ENCODE data around the gene DBT. TPM values are rescaled to one million over a fixed set of nuclear protein-coding genes. Genes with fewer than 3 reads are reported as not detected.
"Not testable (repeated sequence)": the region's sequence is repeated elsewhere in the genome, so short reads cannot be mapped to it uniquely, and the experiment has no call there.

The DBT gene
- total RNA-seq, 1 experiment from 2014 or later, result 14.0 TPM

GRCh38 chr1:100206301-100206700, 43.3 kb downstream of the DBT start:
- BruUV-seq (replicated peaks), result no TSS peak
- ChIA-PET CTCF (no interaction called here), POLR2A (no interaction called here), RAD21 (ENCODE audit: low non-redundant PET in 1 of 2, low total read pairs in 2 of 2, uncharacterized antibody in 2 of 2, unreplicated experiment in 2 of 2) (no interaction called here)
- no peak for TF ChIP-seq CBX3 (IDR thresholded peaks at IDR 0.05; ENCODE audit: low read depth)
- Histone ChIP-seq H4K20me1 (ENCODE audit: insufficient read depth) (no peaks in the 10 kb centered on the region), H3K4me3 (replicated peaks in 1 of 2; ENCODE audit: low read depth in 1 of 2, low read length in 2 of 2) (no peak overlapping the region), H3K4me2 (ENCODE audit: low read length) (no peak overlapping the region), H3K9me3 (ENCODE audit: control insufficient read depth in 1 of 2, insufficient read depth in 1 of 2, low read depth in 1 of 2, low read length in 2 of 2) (no peaks in the 10 kb centered on the region), H3K9ac (ENCODE audit: low read length) (no peak overlapping the region), H3K4me1 (ENCODE audit: control insufficient read depth in 1 of 2, insufficient read depth in 2 of 2, low read length in 2 of 2) (no peaks in the 10 kb centered on the region), H3K79me2 (ENCODE audit: insufficient read depth, low read length) (no peaks in the 10 kb centered on the region), H3K36me3 (ENCODE audit: control insufficient read depth in 1 of 2, insufficient read depth in 2 of 2, low read length in 2 of 2) (peaks cover 0 to 3% of the 10 kb centered on the region in 2 experiments; a peak in 1 of 4 replicates), H3K27me3 (ENCODE audit: insufficient read depth, low read length) (no peaks in the 10 kb centered on the region), H3K9me2 (ENCODE audit: insufficient read depth) (no peaks in the 10 kb centered on the region), H2AFZ (ENCODE audit: low read depth, low read length, poor library complexity, severe bottlenecking) (no peak overlapping the region), H3K27ac (ENCODE audit: low read depth, low read length) (no peak overlapping the region)
- ATAC-seq (no peak), DNase-seq (ENCODE audit: low read depth, low spot score) (no peak)
- intact Hi-C loops (cut with micrococcal nuclease), result no loop called here

GRCh38 chr1:100205593-100205992, 44.0 kb downstream of the DBT start:
- BruUV-seq (replicated peaks); H3K79me2 ChIP-seq (ENCODE audit: insufficient read depth, low read length); H3K4me1 ChIP-seq (ENCODE audit: control insufficient read depth in 1 of 2, insufficient read depth in 2 of 2, low read length in 2 of 2); H3K9ac ChIP-seq (ENCODE audit: low read length); CTCF ChIA-PET; H3K9me3 ChIP-seq (ENCODE audit: control insufficient read depth in 1 of 2, insufficient read depth in 1 of 2, low read depth in 1 of 2, low read length in 2 of 2); H3K27ac ChIP-seq (ENCODE audit: low read depth, low read length); H3K4me3 ChIP-seq (replicated peaks in 1 of 2; ENCODE audit: low read depth in 1 of 2, low read length in 2 of 2); H4K20me1 ChIP-seq (ENCODE audit: insufficient read depth); H3K36me3 ChIP-seq (ENCODE audit: control insufficient read depth in 1 of 2, insufficient read depth in 2 of 2, low read length in 2 of 2); H3K9me2 ChIP-seq (ENCODE audit: insufficient read depth); H3K27me3 ChIP-seq (ENCODE audit: insufficient read depth, low read length); H2AFZ ChIP-seq (ENCODE audit: low read depth, low read length, poor library complexity, severe bottlenecking); intact Hi-C loops (cut with micrococcal nuclease); RAD21 ChIA-PET (ENCODE audit: low non-redundant PET in 1 of 2, low total read pairs in 2 of 2, uncharacterized antibody in 2 of 2, unreplicated experiment in 2 of 2); POLR2A ChIA-PET; DNase-seq (ENCODE audit: low read depth, low spot score); H3K4me2 ChIP-seq (ENCODE audit: low read length); ATAC-seq: not testable (repeated sequence)

DNA sequence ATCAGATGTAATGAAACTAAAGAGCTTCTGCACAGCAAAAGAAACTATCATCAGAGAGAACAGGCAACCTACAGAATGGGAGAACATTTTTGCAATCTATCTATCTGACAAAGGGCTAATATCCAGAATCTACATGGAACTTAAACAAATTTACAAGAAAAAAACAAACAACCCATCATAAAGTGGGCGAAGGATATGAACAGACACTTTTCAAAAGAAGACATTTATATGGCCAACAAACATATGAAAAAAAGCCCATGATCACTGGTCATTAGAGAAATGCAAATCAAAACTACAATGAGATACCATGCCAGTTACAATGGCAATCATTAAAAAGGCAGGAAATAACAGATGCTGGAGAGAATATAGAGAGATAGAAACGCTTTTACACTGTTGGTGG, 44.5 kb downstream of the DBT start:
- ATAC-seq; H3K9me3 ChIP-seq (ENCODE audit: control insufficient read depth in 1 of 2, insufficient read depth in 1 of 2, low read depth in 1 of 2, low read length in 2 of 2); RAD21 ChIA-PET (ENCODE audit: low non-redundant PET in 1 of 2, low total read pairs in 2 of 2, uncharacterized antibody in 2 of 2, unreplicated experiment in 2 of 2); intact Hi-C loops (cut with micrococcal nuclease); POLR2A ChIA-PET; H3K27me3 ChIP-seq (ENCODE audit: insufficient read depth, low read length); H3K9me2 ChIP-seq (ENCODE audit: insufficient read depth); CTCF ChIA-PET; H3K4me2 ChIP-seq (ENCODE audit: low read length); DNase-seq (ENCODE audit: low read depth, low spot score); BruUV-seq (replicated peaks); H3K79me2 ChIP-seq (ENCODE audit: insufficient read depth, low read length); H3K4me3 ChIP-seq (replicated peaks in 1 of 2; ENCODE audit: low read depth in 1 of 2, low read length in 2 of 2); H3K27ac ChIP-seq (ENCODE audit: low read depth, low read length); H3K36me3 ChIP-seq (ENCODE audit: control insufficient read depth in 1 of 2, insufficient read depth in 2 of 2, low read length in 2 of 2); H3K9ac ChIP-seq (ENCODE audit: low read length); H4K20me1 ChIP-seq (ENCODE audit: insufficient read depth); H3K4me1 ChIP-seq (ENCODE audit: control insufficient read depth in 1 of 2, insufficient read depth in 2 of 2, low read length in 2 of 2); H2AFZ ChIP-seq (ENCODE audit: low read depth, low read length, poor library complexity, severe bottlenecking): not testable (repeated sequence)

GRCh38 chr1:100202703-100203102, 46.9 kb downstream of the DBT start:
- CTCF ChIA-PET; H3K4me3 ChIP-seq (replicated peaks in 1 of 2; ENCODE audit: low read depth in 1 of 2, low read length in 2 of 2); H3K4me1 ChIP-seq (ENCODE audit: control insufficient read depth in 1 of 2, insufficient read depth in 2 of 2, low read length in 2 of 2); H3K9me2 ChIP-seq (ENCODE audit: insufficient read depth); H3K9me3 ChIP-seq (ENCODE audit: control insufficient read depth in 1 of 2, insufficient read depth in 1 of 2, low read depth in 1 of 2, low read length in 2 of 2); ATAC-seq; BruUV-seq (replicated peaks); H3K27ac ChIP-seq (ENCODE audit: low read depth, low read length); POLR2A ChIA-PET; DNase-seq (ENCODE audit: low read depth, low spot score); H3K36me3 ChIP-seq (ENCODE audit: control insufficient read depth in 1 of 2, insufficient read depth in 2 of 2, low read length in 2 of 2); H4K20me1 ChIP-seq (ENCODE audit: insufficient read depth); H3K4me2 ChIP-seq (ENCODE audit: low read length); RAD21 ChIA-PET (ENCODE audit: low non-redundant PET in 1 of 2, low total read pairs in 2 of 2, uncharacterized antibody in 2 of 2, unreplicated experiment in 2 of 2); intact Hi-C loops (cut with micrococcal nuclease); H3K9ac ChIP-seq (ENCODE audit: low read length); H2AFZ ChIP-seq (ENCODE audit: low read depth, low read length, poor library complexity, severe bottlenecking); H3K79me2 ChIP-seq (ENCODE audit: insufficient read depth, low read length); H3K27me3 ChIP-seq (ENCODE audit: insufficient read depth, low read length): not testable (repeated sequence)

- H3K9me2 ChIP-seq (ENCODE audit: insufficient read depth); POLR2A ChIA-PET; RAD21 ChIA-PET (ENCODE audit: low non-redundant PET in 1 of 2, low total read pairs in 2 of 2, uncharacterized antibody in 2 of 2, unreplicated experiment in 2 of 2); ATAC-seq; H4K20me1 ChIP-seq (ENCODE audit: insufficient read depth); H3K36me3 ChIP-seq (ENCODE audit: control insufficient read depth in 1 of 2, insufficient read depth in 2 of 2, low read length in 2 of 2); H3K9me3 ChIP-seq (ENCODE audit: control insufficient read depth in 1 of 2, insufficient read depth in 1 of 2, low read depth in 1 of 2, low read length in 2 of 2); H3K27ac ChIP-seq (ENCODE audit: low read depth, low read length); H3K27me3 ChIP-seq (ENCODE audit: insufficient read depth, low read length); H3K4me1 ChIP-seq (ENCODE audit: control insufficient read depth in 1 of 2, insufficient read depth in 2 of 2, low read length in 2 of 2); BruUV-seq (replicated peaks); H3K79me2 ChIP-seq (ENCODE audit: insufficient read depth, low read length); CTCF ChIA-PET; H3K4me2 ChIP-seq (ENCODE audit: low read length); H3K4me3 ChIP-seq (replicated peaks in 1 of 2; ENCODE audit: low read depth in 1 of 2, low read length in 2 of 2); H2AFZ ChIP-seq (ENCODE audit: low read depth, low read length, poor library complexity, severe bottlenecking); intact Hi-C loops (cut with micrococcal nuclease); DNase-seq (ENCODE audit: low read depth, low spot score); H3K9ac ChIP-seq (ENCODE audit: low read length): not testable (repeated sequence)
Measured at GRCh38 chr1:100200060-100200459, 49.6 kb downstream of the DBT start.

All from HCT116 (cell line).